NAMALWA (cell line): ENCODE results near the gene GREB1.

Source experiments
- DNase-seq: peaks from one replicate; pipeline ENCODE4 v3.0.0-alpha.2; 2015; ENCODE audit warnings: low spot score

Gene GREB1

DNA sequence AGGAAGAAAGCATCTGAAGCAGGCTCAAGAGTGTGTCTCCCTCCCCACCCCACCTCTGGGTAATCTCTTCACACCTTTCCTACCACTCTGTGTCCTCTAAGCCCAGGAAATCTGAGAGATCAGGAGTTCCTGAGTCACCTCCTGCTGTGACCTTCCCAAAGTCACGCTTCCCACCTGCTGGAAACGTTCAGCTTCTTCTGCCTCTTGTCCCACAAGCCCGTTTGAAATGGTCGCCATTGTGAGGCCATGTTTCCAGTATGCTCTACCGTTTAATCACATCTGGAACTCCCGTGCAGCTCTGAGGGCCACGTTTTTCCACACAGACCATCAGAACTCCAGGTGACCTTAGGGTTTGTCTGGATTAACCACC, 25.9 kb downstream of the GREB1 start:
- DNase-seq = no peak

DNA sequence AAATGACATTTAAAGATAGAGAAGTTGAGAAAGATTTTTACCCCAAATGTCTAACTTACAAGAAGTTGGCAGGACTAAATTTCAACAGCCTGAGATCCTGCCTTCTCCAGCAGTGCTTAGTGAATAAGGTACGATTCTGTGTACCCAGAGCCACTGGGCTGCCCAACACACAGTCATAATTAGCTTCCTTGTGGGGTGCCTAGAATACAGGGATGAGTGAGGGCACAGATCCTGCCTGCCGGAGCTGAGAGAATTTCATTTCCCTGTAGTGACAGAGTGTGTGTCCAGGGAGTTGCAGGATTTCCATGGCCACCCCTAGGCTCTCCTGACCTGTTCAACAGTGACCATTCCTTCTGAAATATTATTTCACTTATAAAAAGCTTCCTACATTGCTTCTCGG, 27.0 kb downstream of the GREB1 start:
- no peak for DNase-seq

DNA sequence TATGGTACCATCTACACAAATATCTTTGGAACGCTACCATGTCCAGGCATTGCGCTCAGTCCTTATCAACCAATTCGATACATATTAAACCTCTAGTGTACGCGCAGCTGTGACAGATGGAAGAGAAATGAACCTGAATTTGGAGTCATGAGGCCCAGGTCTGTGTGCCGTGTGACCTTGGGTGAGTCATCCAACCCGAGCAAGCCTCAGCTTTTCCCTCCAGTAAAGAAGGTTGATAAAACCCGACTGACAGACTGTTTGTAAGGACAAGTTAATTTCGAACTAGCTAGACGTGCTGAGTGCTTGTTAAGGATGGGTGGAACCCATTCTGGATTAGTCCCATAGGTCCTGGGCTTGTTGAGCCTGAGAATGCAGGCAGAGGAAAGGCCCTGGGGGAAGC, 28.2 kb downstream of the GREB1 start:
- DNase-seq = no peak

- DNase-seq = no peak
Observed at GRCh38 chr2:11562476-11562875, 28.6 kb downstream of the GREB1 start.

GRCh38 chr2:11563784-11564666, 30.2 kb downstream of the GREB1 start:
- DNase-seq = no peak

GRCh38 chr2:11564816-11565567, 31.1 kb downstream of the GREB1 start:
- no peak for DNase-seq

DNA sequence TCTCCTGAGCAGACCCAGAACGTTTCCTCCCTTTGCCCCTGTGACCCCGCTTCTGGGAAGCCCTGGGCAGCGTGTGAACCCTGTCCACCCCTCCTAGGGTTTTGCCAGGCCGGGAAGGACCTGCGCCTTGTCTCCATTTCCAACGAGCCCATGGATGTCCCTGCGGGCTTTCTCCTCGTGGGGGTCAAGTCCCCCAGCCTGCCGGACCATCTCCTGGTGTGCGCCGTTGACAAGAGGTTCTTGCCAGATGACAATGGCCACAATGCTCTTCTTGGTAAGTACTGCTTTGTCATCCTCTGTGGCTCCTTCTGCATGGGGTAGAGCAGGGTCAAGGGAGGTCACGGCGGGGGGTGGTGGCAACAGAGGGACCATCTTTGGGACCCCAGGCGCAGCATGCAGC, 32.5 kb downstream of the GREB1 start:
- no peak for DNase-seq

- DNase-seq = no peak
Observed at GRCh38 chr2:11567631-11568031, 33.8 kb downstream of the GREB1 start.

- DNase-seq = no peak
Observed at GRCh38 chr2:11568436-11568835, 34.6 kb downstream of the GREB1 start.

DNA sequence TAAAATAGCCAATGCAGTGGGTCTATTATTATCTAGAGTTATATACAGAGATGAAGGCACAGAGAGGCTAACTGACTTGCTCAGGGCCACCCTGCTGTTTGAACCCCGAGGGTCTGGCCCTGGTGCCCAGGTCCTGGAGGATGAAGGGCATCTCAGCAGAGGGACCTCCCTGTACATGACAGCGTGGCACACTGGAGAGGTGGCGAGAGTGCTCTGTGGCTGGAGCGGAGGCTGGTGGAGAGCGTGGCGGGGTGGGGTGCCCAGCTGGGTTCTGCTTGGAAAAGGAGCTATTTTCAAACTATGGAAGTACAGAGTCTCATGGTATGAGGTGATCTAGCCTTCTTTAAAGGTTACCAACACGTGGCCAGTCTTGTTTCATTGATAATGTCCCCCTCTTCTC, 35.8 kb downstream of the GREB1 start:
- DNase-seq = no peak

GRCh38 chr2:11571170-11571569, 37.3 kb downstream of the GREB1 start:
- DNase-seq = no peak

GRCh38 chr2:11572996-11573395, 39.2 kb downstream of the GREB1 start:
- no peak for DNase-seq

GRCh38 chr2:11573418-11574175, 39.8 kb downstream of the GREB1 start:
- no peak for DNase-seq

GRCh38 chr2:11574176-11575046, 40.6 kb downstream of the GREB1 start:
- no peak for DNase-seq

GRCh38 chr2:11576398-11576797, 42.6 kb downstream of the GREB1 start:
- DNase-seq = no peak

GRCh38 chr2:11577101-11577883, 43.4 kb downstream of the GREB1 start:
- DNase-seq = no peak

DNA sequence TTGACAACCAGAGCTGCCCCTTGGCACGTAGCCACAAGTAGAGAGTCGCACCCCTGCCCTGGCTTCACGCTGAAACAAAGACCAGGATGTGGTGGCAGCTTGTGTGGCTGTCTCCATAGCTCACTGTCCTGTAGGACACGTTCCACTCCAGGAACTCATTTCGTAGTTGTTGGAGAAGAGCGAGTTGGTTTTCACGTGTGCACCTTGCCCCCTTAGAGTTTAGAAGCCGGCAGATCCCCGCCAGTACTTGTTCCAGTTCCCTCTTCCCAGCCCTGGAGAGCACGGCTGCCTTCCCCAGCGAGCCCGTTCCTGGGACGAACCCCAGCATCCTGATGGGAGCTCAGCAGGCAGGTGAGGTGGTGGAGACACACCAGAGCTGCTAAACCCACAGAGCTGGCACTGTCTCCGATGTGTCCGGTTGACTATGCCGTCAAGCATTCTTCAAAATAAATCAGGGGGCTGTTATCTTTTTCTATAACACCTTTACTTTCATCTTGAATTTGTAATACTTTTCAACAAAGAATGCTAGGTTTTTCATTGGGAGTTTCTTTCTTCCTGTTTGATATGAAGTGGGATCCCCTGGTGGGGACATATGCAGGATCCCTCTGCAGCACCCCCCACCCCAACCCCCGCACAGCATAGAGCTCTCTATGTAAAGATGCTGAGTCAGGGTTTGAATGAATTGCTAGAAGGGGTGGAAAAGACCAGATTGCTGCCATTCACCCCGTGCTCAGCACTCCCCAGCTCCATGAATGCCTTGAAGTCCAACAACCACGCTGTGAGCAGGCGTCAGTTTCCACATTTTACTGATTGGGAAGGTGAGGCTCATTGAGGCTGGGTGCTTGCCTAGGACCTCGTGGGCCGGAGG, 44.5 kb downstream of the GREB1 start:
- no peak for DNase-seq

DNA sequence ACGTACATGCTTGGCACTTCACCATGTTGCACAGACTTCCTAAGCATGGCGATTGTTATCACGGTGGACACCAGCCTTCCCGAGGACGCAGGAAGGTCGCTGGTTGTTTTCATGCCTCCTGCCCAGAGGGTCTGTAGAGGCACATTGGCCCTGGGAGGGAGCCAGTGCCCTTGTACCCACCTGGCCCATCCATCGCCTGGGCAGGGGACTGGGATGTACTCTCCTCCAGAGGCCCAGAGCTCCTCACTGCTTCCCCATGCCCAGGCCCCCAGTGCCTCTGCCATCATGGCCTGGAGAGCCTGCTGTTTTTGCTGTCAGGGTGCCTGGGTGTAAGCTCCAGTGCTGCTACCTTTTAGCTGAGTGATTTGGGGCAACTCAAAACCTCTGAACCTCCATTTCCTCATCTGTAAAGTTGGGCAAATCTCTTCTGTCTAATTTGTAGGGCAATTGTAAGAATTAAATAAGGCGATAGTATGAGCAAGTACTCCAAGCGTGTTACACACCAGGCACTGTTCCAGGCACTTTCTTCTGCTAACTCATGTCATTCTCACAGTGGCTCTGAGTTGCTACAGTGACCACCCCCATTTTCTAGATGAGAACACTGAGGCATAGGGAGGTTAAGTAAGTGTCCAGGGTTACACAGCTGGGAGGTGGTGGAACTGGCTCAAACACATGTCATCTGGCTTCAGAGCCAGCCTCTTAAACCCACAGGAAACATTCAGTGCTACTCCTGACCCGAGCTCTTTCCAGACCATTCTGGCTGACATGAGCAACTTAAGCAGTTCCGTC, 45.3 kb downstream of the GREB1 start:
- DNase-seq = no peak
